CD4-positive, alpha-beta T cell treated with Interleukin-21 for 1 hour (primary cell): ENCODE measurements around the gene TEAD1.

Experiments
- DNase-seq: peaks from one replicate; pipeline ENCODE4 v3.0.0-alpha.2; 2020

Gene TEAD1

GRCh38 chr11:12817681-12818332 is 143.6 kb downstream of the TEAD1 start:
- DNase-seq = no peak

- no peak for DNase-seq
Observed at GRCh38 chr11:12818333-12819015, 144.3 kb downstream of the TEAD1 start.

GRCh38 chr11:12822392-12823022 is 148.3 kb downstream of the TEAD1 start:
- DNase-seq = no peak

GRCh38 chr11:12824281-12825041 is 150.2 kb downstream of the TEAD1 start:
- no peak for DNase-seq

- no peak for DNase-seq
Observed at GRCh38 chr11:12826441-12826840, 152.2 kb downstream of the TEAD1 start.

- DNase-seq = no peak
Observed at GRCh38 chr11:12827369-12827768, 153.1 kb downstream of the TEAD1 start.

- DNase-seq = no peak
Observed at GRCh38 chr11:12827929-12828812, 153.9 kb downstream of the TEAD1 start.

GRCh38 chr11:12829131-12829530 is 154.9 kb downstream of the TEAD1 start:
- no peak for DNase-seq

- DNase-seq = no peak
Observed at GRCh38 chr11:12829540-12830314, 155.5 kb downstream of the TEAD1 start.

GRCh38 chr11:12831471-12832202 is 157.4 kb downstream of the TEAD1 start:
- no peak for DNase-seq

GRCh38 chr11:12832480-12833224 is 158.4 kb downstream of the TEAD1 start:
- DNase-seq = no peak

- no peak for DNase-seq
Observed at GRCh38 chr11:12834166-12834565, 159.9 kb downstream of the TEAD1 start.

GRCh38 chr11:12834630-12835029 is 160.4 kb downstream of the TEAD1 start:
- no peak for DNase-seq

- DNase-seq = no peak
Observed at GRCh38 chr11:12835286-12835685, 161.1 kb downstream of the TEAD1 start.

- no peak for DNase-seq
Observed at GRCh38 chr11:12838463-12839123, 164.4 kb downstream of the TEAD1 start.

- no peak for DNase-seq
Observed at GRCh38 chr11:12840871-12841660, 166.8 kb downstream of the TEAD1 start.

GRCh38 chr11:12841946-12842630 is 167.9 kb downstream of the TEAD1 start:
- DNase-seq = no peak
